ENCODE results near the gene LRRN2. TPM values are rescaled to one million over a fixed set of nuclear protein-coding genes. Genes with fewer than 3 reads are reported as not detected.

Gene LRRN2
- total RNA-seq, 1 donor, result under 0.01 TPM

DNA sequence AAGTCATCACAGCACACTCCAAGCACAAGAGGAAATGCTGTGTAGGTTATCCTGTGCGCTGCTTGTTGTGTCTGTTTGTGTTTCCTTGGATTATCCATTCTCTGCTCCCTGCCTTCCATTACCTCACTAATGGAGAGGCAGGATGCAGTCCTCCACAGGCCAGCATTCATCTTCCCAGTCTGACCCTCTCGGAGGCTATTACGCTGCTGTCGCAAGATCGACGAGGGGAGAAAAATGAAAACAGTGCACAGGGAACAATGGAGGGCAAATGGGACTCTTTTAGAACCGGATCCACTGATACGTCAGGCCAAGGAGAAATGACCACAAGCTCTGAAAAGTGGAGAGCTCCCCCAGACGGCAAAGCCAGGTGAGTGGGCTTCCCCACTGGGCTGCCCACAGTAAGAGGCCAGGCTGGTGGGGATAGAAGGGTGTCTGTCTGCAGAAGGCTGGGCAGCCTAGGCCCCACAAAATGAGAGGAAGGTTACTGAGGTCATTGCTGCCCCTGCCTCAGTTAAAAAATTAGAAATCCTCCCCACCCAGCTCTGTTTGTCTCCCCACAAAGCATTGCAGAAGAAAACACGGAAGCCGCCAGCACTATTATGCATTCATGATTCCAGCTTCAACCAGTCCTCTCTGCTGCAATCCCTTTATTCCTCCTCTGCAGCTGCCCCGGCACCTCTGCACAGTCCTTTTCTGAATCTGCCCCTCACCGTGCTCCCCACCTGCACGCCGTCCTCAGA lies 21.7 kb downstream of the LRRN2 start:
- no peak overlapping the region for H3K4me3 ChIP-seq (ENCODE audit: low read depth, low read length)
- no peak for DNase-seq (ENCODE audit: low read depth)
- TF ChIP-seq, protein P1, sequence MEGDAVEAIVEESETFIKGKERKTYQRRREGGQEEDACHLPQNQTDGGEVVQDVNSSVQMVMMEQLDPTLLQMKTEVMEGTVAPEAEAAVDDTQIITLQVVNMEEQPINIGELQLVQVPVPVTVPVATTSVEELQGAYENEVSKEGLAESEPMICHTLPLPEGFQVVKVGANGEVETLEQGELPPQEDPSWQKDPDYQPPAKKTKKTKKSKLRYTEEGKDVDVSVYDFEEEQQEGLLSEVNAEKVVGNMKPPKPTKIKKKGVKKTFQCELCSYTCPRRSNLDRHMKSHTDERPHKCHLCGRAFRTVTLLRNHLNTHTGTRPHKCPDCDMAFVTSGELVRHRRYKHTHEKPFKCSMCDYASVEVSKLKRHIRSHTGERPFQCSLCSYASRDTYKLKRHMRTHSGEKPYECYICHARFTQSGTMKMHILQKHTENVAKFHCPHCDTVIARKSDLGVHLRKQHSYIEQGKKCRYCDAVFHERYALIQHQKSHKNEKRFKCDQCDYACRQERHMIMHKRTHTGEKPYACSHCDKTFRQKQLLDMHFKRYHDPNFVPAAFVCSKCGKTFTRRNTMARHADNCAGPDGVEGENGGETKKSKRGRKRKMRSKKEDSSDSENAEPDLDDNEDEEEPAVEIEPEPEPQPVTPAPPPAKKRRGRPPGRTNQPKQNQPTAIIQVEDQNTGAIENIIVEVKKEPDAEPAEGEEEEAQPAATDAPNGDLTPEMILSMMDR (IDR thresholded peaks at IDR 0.05; ENCODE audit: insufficient read depth, low read depth, low read length), result no peak

DNA sequence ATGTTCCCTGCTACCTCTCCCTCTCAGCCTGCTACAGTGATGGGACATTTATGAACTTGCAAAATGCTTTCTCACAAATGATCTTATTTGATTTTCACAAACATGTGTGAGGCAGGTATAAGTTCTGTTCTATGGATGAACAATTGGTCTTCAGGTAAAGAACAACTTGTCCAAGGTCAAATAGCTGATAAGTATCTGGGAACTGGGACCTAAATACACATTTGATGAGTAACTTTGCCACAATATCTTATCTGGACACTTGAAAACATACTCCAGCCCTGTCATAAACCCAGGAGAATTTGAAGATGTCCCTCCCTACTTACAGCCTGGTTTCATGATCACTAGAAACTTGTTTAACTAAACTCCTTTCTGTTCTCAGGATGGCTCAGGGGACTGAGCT lies 23.0 kb downstream of the LRRN2 start:
- TF ChIP-seq, protein P1 (IDR thresholded peaks at IDR 0.05; ENCODE audit: insufficient read depth, low read depth, low read length), result no peak
- no peak for DNase-seq (ENCODE audit: low read depth)

DNA sequence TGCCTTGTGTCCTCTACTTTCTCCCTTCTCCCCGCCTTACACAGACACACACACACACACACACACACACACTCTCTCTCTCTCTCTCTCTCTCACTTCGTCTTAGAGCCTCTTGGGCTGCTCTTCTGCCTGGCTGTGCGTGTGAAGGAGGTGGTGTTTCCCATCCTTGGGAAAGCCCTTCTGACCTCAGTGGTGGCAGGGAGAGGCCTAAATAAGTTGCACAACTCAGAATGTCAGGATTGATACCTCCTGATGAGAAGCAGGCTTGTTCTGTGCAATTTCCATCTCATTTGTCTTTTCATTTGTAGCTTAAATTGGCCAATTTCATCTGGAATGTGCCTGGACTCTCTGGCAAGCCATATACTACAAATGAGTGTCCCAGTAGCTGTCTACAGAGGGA lies 25.0 kb downstream of the LRRN2 start:
- DNase-seq (ENCODE audit: low read depth), result peak; percentile 68
- TF ChIP-seq, protein P1 (IDR thresholded peaks at IDR 0.05; ENCODE audit: insufficient read depth, low read depth, low read length), result no peak
- no peak overlapping the region for H3K4me3 ChIP-seq (ENCODE audit: low read depth, low read length)

More for the DNA sequence above, 23.0 kb downstream of the LRRN2 start:
- H3K4me3 ChIP-seq (ENCODE audit: low read depth, low read length), result no peak overlapping the region

DNA sequence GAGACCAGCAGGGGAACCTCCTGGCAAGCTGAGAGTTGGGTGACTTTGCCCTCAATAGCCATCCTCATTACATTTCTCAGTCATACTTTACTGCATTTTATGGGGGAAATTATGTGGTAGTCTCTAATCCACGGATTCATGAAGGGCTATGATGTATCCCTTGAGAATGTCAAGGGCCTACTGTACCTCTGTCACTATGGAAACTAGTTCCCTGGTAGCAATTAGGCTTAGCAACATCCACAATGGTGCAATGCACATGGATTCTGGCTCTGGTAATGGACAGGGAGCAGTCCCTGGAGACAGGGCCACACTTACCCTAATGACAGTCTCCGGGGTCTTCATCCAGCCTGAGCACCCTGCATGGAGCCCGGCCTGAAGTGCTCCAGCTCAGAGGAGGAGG lies 26.5 kb downstream of the LRRN2 start:
- TF ChIP-seq, protein P1 (IDR thresholded peaks at IDR 0.05; ENCODE audit: insufficient read depth, low read depth, low read length), result no peak
- no peak for DNase-seq (ENCODE audit: low read depth)
- H3K4me3 ChIP-seq (ENCODE audit: low read depth, low read length), result no peak overlapping the region

DNA sequence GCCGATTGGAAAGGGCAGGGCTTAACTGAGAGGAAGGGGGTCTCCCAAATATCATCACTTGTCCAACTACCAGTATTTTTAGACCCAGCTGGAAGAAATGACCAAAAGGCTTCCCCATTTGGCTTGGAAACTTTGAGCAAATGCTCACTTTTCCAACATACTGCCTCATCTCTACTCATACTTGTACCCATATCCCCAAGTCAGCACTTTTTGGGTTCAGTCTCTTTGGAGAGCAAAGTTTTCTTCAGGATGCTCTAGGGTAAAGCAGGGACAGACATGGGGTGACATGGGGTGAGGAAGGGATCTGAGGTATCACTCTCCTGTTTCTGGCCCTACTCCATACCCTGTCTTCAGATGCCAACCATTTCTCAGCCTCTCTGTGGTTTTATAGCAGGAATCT lies 27.2 kb downstream of the LRRN2 start:
- no peak for DNase-seq (ENCODE audit: low read depth)
- TF ChIP-seq, protein P1 (IDR thresholded peaks at IDR 0.05; ENCODE audit: insufficient read depth, low read depth, low read length), result no peak
- H3K4me3 ChIP-seq (ENCODE audit: low read depth, low read length), result no peak overlapping the region

DNA sequence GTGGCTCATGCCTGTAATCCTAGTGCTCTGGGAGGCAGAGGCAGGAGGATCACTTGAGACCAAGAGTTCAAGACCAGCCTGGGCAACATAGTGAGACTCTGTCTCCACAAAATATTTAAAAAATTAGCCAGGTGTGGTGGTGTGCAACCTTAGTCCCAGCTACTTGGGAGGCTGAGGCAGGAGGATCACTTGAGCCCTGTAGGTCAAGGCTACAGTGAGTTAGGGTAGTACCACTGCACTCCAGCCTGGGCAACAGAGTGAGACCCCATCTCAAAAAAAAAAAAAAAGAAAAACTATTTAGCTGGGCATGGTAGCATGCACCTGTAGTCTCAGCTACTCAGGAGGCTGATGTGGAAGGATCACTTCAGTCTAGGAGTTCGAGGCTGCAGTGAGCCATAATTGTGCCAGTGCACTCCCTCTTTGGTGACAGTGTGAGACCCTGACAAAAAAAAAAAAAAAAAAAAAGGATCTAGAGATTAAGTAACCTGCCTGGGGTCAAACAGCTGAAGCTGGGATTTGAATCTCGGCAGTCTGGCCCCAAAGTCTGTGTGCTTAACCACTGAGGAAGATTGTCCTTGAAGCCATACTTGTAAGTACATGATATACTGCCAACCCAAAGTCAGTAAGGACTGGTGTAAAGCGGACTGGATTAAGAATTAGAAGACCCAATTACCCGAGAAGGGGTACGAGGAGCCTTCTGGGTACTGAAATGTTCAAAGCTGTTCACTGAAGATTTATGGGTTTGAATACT lies 31.8 kb downstream of the LRRN2 start:
- TF ChIP-seq, protein P1 (IDR thresholded peaks at IDR 0.05; ENCODE audit: insufficient read depth, low read depth, low read length), result no peak
- H3K4me3 ChIP-seq (ENCODE audit: low read depth, low read length), result no peak overlapping the region

More for the DNA sequence above, 31.8 kb downstream of the LRRN2 start:
- DNase-seq (ENCODE audit: low read depth), result no peak
